WI38 (cell line): Measurements from ENCODE around the gene TRPM7.
"Not testable (repeated sequence)": the region's sequence is repeated elsewhere in the genome, so short reads cannot be mapped to it uniquely, and the experiment has no call there.

ENCODE experiments used
- H3K4me3 ChIP-seq: 2 replicates; pipeline ENCODE4 v1.5.1; 2011; ENCODE audit warnings: low read depth, mild to moderate bottlenecking, control low read depth, low read length
- TF ChIP-seq, protein P1 (sequence below): IDR thresholded peaks from 2 replicates; pipeline ENCODE4 v1.5.1; 2012; ENCODE audit warnings: low read depth, mild to moderate bottlenecking, control low read depth, low read length

The TRPM7 gene

DNA sequence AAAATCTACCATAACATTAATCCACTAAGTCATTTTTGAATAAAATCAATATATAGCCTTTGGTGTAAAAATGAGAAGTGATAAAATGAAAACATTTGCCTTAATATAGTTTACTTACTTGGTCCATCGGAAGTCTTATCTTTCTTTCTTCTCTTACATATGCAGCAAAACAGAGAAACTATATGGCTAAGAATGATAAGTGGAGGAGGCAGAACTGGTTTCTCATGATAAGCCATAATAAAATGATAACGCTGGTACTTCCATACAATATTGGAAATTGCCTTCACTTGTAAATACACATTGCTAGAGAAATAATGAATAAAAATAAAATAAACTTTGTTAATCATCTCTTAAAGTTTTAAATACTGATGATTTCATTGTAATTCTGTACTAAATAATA lies 92.3 kb downstream of the TRPM7 start:
- TF ChIP-seq, protein P1, sequence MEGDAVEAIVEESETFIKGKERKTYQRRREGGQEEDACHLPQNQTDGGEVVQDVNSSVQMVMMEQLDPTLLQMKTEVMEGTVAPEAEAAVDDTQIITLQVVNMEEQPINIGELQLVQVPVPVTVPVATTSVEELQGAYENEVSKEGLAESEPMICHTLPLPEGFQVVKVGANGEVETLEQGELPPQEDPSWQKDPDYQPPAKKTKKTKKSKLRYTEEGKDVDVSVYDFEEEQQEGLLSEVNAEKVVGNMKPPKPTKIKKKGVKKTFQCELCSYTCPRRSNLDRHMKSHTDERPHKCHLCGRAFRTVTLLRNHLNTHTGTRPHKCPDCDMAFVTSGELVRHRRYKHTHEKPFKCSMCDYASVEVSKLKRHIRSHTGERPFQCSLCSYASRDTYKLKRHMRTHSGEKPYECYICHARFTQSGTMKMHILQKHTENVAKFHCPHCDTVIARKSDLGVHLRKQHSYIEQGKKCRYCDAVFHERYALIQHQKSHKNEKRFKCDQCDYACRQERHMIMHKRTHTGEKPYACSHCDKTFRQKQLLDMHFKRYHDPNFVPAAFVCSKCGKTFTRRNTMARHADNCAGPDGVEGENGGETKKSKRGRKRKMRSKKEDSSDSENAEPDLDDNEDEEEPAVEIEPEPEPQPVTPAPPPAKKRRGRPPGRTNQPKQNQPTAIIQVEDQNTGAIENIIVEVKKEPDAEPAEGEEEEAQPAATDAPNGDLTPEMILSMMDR, result no peak
- no peak overlapping the region for H3K4me3 ChIP-seq

DNA sequence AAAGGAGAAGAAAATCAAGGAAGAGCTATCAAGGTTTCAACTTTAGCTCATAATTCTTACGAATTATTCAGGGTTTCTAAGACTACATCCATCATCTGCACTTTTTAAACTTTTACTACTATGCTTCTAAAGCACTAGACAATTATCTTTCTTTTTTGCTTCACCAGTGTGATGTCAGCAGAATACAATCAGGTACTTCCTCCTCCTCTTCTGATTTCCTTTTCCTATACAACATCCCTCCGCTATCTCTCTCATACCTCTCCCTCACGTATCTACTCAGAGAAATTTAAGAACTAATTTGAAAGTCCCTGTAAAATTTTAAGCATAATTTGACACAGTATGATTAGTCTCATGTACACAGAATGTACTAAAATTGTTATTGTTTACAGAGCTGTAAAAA lies 92.8 kb downstream of the TRPM7 start:
- no peak overlapping the region for H3K4me3 ChIP-seq
- TF ChIP-seq, protein P1, result no peak

DNA sequence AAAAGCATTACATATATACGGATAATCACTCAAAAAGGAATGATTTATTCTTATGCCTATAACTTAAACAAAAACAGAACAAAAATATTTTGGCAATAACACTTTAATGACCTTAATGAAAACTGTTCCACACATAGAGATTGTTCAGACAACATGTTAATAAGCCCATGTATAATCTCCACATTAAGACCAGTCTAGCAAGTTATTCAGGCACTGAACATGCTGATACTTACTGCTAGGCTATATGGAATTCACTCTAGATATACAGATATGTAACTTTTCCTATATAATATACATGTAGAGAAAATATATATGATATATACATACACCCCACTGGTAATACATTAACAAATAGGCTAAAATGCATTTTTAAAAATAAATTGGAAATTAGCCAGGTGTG lies 96.3 kb downstream of the TRPM7 start:
- no peak overlapping the region for H3K4me3 ChIP-seq
- TF ChIP-seq, protein P1, result no peak

DNA sequence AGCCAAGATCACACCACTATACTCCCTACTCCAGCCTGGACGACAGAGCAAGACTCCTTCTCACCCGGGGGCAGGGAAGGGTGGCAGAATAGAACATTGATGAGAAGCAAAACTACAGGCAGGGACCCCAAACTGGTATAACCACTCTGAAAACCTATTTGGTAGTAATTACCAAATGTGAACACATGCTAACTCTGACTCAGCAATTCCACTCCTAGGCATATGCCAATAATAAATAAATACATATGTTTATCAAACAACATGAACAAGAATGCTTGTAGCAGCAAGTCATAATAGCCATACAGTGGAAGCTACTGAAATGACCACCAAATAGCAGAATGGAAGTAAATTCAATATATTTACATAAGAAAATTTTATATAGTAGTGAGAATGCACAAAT lies 109.1 kb downstream of the TRPM7 start:
- H3K4me3 ChIP-seq, result no peak overlapping the region
- TF ChIP-seq, protein P1, result no peak

DNA sequence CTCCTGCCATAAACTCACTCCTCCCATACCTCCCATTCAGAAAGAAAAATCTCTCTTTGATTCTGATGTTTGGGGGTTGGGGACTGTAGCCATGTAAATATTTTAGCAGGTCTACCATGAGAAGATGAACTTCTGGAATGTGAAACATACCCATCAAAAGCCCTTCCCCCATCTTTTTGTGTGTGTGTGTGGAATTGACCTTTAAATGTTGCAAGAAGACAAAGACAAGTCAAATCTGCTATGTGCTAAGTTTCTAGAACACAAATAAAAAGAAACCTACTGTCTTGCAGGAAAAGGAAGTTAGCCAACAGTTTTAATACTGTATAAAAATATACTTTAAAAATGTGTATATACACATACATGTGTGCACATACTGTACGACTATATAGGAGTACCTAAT lies 110.4 kb downstream of the TRPM7 start:
- TF ChIP-seq, protein P1, result no peak
- H3K4me3 ChIP-seq, result no peak overlapping the region

DNA sequence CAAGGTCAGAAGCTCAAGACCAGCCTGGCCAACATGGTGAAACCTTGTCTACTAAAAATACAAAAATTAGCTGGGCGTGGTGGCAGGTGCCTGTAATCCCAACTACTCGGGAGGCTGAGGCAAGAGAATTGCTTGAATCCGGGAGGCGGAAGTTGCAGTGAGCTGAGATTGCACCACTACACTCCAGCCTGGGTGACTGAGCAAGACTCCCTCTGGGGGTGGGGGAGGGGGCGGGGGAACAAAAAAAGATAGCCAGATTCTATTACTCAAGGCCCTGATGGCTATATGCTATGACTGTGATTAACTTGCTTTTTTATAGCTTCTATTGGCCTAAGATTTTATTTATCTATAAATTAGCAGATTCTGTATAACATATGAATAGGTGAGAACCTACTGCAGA lies 112.8 kb downstream of the TRPM7 start:
- H3K4me3 ChIP-seq, result not testable (repeated sequence)

DNA sequence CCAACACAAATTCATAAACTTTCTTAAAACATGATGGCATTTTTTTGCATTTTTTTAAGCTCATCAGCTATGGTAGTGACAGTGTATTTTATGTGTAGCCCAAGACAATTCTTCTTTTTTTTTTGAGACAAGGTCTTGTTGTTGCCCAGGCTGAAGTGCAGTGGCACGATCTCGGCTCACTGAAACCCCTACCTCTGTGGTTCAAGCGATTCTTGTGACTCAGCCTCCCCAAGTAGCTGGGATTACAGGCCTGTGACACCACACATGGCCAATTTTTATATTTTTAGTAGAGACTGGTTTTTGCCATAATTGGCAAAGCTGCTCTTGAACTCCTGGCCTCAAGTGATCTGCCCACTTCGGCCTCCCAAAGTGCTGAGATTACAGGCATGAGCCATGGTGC lies 122.8 kb downstream of the TRPM7 start:
- no peak overlapping the region for H3K4me3 ChIP-seq
- TF ChIP-seq, protein P1, result no peak
